ENCODE data around the gene ADAMTS6. TPM values are rescaled to one million over a fixed set of nuclear protein-coding genes. Genes with fewer than 3 reads are reported as not detected.
"Not testable (repeated sequence)": the region's sequence is repeated elsewhere in the genome, so short reads cannot be mapped to it uniquely, and the experiment has no call there.

The ADAMTS6 gene, protein sequence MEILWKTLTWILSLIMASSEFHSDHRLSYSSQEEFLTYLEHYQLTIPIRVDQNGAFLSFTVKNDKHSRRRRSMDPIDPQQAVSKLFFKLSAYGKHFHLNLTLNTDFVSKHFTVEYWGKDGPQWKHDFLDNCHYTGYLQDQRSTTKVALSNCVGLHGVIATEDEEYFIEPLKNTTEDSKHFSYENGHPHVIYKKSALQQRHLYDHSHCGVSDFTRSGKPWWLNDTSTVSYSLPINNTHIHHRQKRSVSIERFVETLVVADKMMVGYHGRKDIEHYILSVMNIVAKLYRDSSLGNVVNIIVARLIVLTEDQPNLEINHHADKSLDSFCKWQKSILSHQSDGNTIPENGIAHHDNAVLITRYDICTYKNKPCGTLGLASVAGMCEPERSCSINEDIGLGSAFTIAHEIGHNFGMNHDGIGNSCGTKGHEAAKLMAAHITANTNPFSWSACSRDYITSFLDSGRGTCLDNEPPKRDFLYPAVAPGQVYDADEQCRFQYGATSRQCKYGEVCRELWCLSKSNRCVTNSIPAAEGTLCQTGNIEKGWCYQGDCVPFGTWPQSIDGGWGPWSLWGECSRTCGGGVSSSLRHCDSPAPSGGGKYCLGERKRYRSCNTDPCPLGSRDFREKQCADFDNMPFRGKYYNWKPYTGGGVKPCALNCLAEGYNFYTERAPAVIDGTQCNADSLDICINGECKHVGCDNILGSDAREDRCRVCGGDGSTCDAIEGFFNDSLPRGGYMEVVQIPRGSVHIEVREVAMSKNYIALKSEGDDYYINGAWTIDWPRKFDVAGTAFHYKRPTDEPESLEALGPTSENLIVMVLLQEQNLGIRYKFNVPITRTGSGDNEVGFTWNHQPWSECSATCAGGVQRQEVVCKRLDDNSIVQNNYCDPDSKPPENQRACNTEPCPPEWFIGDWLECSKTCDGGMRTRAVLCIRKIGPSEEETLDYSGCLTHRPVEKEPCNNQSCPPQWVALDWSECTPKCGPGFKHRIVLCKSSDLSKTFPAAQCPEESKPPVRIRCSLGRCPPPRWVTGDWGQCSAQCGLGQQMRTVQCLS (N-terminal part only)
- 13.9 TPM for polyA plus RNA-seq (2013, experiment 1 of 2; ENCODE audit: insufficient read length)
- polyA plus RNA-seq (2013, experiment 2 of 2; ENCODE audit: insufficient read length), result 12.4 TPM

GRCh38 chr5:65481635-65482295 lies at the start of gene ADAMTS6:
Gene ADAMTS6 (minus strand): TSS chr5:65481920. CDS start chr5:65473673, 8,247 bp downstream.
- peak; percentile 98 for DNase-seq

DNA sequence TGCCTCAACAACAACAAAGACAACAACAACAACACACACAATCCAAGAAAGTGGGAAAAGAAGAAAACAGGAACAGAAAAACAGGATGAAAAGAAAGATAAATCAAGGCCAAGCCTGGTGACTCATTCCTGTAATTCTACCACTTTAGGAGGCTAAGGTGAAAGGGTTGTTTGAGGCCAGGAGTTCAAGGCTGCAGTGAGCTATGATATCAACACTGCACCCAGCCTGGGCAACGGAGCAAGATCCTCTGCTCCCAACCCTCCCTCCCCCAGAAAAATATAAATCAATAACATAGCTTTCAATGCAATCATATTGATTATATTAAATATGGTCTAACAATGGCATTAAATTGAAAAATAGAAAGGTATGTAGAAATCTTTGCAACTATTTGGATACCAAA lies 49.2 kb upstream of the ADAMTS6 start:
- no peak for DNase-seq

- no peak for DNase-seq
Observed at GRCh38 chr5:65525726-65526125, 44.0 kb upstream of the ADAMTS6 start.

DNA sequence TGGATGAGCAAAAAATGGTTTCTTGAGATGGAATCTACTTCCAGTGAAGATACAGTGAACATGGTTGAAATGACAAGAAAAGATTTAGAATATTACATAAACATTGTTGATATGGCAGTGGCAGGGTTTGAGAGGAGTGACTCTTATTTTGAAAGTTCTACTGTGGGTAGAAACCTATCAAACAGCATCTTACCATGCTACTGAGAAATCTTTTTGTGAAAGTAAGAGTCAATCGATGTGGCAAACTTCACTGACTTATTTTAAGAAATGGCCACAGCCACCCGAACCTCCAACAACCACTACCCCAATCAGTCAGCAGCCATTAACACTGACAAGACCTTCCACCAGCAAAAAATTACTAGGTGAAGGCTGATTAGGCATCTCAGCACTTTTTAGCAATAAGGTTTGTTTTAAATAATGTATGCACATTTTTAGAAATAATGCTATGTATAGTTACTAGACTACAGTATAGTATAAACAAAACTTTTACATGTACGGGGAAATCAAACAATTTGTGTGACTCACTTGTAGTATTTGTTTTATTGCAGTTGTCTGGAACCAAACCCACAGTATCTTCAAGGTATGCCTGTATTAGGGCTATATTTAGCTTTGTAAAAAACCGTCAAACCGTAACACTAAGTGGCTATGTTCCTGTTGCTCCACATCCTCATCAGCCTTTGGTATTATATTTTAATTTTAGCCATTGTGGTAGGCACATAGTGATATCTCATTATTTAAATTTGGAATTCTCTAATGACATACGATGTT lies 30.6 kb upstream of the ADAMTS6 start:
- DNase-seq, result no peak

DNA sequence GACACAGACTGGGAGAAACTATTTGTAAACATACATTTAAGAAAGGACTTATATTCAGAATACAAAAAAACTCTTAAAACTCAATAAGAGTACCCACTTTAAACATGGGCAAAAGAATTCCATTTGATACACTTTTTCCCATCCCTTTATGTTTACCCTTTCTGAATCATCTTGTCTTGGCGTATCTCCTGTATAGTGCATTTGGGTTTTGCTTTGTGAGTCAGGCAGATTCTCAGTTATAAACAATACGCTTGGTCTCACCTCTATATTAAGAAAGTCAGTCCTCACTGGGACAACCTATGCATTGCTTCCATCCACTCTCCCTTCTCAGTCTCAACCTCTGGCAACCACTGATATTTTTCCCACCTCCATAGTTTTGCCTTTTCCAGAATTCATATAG lies 27.3 kb upstream of the ADAMTS6 start:
- no peak for DNase-seq

GRCh38 chr5:65506961-65507360 lies 25.2 kb upstream of the ADAMTS6 start:
- DNase-seq, result peak; percentile 77

DNA sequence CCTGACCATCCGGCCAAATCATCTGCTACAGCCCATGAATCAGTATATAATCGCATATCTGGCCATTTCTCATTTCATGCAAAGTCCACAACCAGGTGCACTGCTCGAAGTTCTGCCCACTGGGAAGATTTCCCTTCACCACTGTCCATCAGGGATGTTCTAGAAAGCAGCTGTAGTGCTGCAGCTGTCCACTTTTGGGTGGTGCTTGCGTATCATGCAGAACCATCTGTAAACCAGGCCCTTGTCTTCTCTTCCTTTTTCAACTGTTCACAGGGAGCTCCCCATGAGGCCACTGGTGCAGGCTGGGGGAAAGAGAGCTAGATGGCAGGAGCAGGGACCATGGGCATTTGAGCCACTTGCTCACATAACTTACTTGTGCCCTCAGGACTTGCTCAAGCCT lies 7.4 kb upstream of the ADAMTS6 start:
- no peak for DNase-seq

GRCh38 chr5:65488038-65488687 lies 6.4 kb upstream of the ADAMTS6 start:
- DNase-seq, result not testable (repeated sequence)

DNA sequence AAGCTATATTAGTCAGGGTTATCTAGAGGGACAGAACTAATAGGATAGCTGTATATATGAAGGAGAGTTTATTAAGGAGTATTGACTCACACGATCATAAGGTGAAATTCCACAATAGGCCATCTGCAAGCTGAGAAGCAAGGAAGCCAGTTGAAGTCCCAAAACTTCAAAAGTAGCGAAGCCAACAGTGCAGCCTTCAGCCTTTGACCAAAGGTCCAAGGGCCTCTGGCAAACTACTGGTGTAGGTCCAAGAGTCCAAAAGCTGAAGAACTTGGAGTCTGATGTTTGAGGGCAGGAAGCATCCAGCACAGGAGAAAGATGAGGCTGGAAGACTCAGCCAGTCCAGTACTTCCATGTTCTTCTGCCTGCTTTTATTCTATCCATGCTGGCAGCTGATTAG lies 5.1 kb upstream of the ADAMTS6 start:
- DNase-seq, result not testable (repeated sequence)

DNA sequence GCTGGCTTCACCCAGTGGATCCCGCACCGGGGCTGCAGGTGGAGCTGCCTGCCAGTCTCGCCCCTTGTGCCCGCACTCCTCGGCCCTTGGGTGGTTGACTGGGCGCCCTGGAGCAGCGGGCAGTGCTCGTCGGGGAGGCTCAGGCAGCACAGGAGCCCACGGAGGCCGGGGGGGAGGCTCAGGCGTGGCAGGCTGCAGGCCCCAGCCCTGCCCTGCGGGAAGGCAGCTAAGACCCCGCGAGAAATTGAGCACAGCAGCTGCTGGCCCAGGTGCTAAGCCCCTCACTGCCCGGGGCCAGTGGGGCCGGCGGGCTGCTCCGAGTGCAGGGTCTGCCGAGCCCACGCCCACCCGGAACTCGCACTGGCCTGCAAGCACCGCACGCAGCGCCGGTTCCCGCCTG lies 3.7 kb upstream of the ADAMTS6 start:
- no peak for DNase-seq

- peak; percentile 78 for DNase-seq
Observed at GRCh38 chr5:65483546-65484346, 2.0 kb upstream of the ADAMTS6 start.

GRCh38 chr5:65482736-65483545 lies 1.2 kb upstream of the ADAMTS6 start:
- DNase-seq, result peak; percentile 76

DNA sequence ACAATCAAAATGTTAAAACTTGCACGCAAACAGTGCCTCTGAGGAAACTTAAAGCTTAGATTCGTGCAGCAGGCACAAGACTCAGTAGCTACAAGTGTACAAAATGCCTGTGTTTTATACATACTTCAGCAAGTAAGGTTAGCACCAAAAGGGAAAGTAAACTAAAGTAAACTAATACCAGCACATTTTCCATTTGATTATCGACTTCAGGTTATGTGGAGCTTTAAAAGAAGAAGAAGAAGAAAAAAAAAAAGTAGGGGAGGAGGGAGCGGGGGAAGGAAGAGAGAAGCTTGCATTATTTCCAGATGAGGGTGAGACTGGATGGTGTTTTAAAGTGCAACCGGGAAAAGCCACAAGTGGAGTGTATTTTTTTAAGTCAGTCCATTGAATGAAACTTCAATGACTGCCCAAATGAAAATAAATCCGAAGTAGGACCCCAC lies 596 bp upstream of the ADAMTS6 start:
- peak; percentile 67 for DNase-seq

GRCh38 chr5:65481171-65481581 lies 544 bp downstream of the ADAMTS6 start:
- no peak for DNase-seq

- peak; percentile 93 for DNase-seq
Observed at GRCh38 chr5:65480306-65480865, 1.3 kb downstream of the ADAMTS6 start.

- no peak for DNase-seq
Observed at GRCh38 chr5:65479527-65479926, 2.2 kb downstream of the ADAMTS6 start.

GRCh38 chr5:65478336-65478735 lies 3.4 kb downstream of the ADAMTS6 start:
- no peak for DNase-seq

GRCh38 chr5:65475895-65476294 lies 5.8 kb downstream of the ADAMTS6 start:
- DNase-seq, result no peak

- no peak for DNase-seq
Observed at GRCh38 chr5:65475336-65475735, 6.4 kb downstream of the ADAMTS6 start.

Measured in fibroblast of skin of scalp (primary cell).